Mammary epithelial cell (primary cell): ENCODE measurements around the gene MB.

Experiments used
- EZH2 ChIP-seq: IDR thresholded peaks from 2 replicates; pipeline ENCODE4 v1.6.1; 2012; ENCODE audit warnings: low read length, inconsistent platforms, borderline replicate concordance
- TF ChIP-seq, protein P1 (sequence below), 2 donors: IDR thresholded peaks in 1 of 2; conservative IDR thresholded peaks in 1 of 2; 2 replicates each; pipeline ENCODE4 v1.5.1; 2011 to 2012; ENCODE audit warnings: inconsistent platforms in 2 of 2, low read length in 2 of 2, mild to moderate bottlenecking in 2 of 2, control low read depth in 1 of 2, low read depth in 1 of 2; ENCODE audit not compliant: insufficient read depth in 1 of 2; ENCODE audit errors: extremely low read depth in 1 of 2

DNA sequence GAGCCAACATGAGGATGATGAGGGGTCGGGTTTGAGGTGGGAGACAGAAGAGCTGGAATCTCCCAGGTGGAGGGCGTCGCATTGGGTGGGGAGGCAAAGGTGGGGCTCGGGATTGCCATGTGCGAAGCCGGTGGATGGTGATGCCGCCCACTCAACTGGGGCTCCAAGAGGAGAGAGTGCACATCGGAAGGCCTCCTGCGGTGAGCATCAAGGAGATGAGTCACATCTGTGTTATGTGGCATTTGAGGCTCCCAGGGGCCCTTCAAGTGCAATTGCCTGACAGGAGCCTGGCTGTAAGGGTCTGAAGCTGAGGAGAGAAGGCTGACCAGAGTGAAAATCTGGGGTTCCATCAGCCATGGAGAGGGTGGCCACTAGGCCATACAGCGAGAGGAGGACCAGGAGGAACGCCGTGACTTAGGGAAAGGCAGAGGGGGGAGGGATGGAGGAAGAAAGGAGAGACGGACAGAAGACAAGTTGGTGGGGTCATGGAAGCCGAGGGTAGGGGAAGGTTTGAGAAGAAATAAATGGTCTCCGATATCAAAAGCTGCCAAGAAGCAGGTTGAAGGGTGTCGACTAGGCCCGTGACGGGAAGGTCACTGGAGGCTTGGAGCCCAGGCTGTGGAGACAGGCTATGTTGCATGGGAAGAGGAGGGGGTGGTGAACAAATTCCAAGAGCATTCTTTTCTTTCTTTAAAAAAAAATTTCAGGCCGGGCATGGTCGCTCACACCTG lies 55.2 kb downstream of the MB start:
- TF ChIP-seq, protein P1, sequence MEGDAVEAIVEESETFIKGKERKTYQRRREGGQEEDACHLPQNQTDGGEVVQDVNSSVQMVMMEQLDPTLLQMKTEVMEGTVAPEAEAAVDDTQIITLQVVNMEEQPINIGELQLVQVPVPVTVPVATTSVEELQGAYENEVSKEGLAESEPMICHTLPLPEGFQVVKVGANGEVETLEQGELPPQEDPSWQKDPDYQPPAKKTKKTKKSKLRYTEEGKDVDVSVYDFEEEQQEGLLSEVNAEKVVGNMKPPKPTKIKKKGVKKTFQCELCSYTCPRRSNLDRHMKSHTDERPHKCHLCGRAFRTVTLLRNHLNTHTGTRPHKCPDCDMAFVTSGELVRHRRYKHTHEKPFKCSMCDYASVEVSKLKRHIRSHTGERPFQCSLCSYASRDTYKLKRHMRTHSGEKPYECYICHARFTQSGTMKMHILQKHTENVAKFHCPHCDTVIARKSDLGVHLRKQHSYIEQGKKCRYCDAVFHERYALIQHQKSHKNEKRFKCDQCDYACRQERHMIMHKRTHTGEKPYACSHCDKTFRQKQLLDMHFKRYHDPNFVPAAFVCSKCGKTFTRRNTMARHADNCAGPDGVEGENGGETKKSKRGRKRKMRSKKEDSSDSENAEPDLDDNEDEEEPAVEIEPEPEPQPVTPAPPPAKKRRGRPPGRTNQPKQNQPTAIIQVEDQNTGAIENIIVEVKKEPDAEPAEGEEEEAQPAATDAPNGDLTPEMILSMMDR (conservative IDR thresholded peaks at IDR 0.05 in 1 of 2, IDR thresholded peaks at IDR 0.05 in 1 of 2; ENCODE audit: extremely low read depth in 1 of 2, insufficient read depth in 1 of 2, low read depth in 1 of 2, low read length in 2 of 2): no peak
- no peak for TF ChIP-seq EZH2
